GM21723 (cell line): ENCODE results near the gene PITPNC1.
"Not testable (repeated sequence)": the region's sequence is repeated elsewhere in the genome, so short reads cannot be mapped to it uniquely, and the experiment has no call there.

Experiments used
- ATAC-seq: cut with Tn5 transposase; IDR thresholded peaks from one replicate; pipeline ENCODE4 v1.9.1; 2021; ENCODE audit warnings: mild to moderate bottlenecking, moderate library complexity; ENCODE audit not compliant: unreplicated experiment

Gene PITPNC1

GRCh38 chr17:67376737-67377487, at the start of gene PITPNC1:
PITPNC1 (plus strand) TSS chr17:67377281.
- ATAC-seq: peak; percentile 67

DNA sequence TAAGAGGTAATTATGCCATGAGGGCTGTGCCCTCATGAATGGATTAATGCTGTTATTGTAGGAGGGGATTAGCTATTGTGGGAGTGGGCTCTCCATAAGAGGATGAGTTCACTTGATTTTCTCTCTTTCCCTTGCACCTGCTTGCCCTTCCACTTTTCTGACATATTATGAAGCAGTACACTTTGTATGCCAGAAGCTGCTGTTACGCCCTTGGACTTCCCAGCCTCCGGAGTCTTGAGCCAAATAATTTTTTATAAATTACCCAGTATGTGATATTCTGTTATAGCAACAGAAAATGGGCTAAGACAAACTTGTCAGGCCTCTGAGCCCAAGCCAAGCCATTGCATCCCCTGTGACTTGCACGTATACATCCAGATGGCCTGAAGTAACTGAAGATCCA, 49.1 kb upstream of the PITPNC1 start:
- ATAC-seq: no peak

DNA sequence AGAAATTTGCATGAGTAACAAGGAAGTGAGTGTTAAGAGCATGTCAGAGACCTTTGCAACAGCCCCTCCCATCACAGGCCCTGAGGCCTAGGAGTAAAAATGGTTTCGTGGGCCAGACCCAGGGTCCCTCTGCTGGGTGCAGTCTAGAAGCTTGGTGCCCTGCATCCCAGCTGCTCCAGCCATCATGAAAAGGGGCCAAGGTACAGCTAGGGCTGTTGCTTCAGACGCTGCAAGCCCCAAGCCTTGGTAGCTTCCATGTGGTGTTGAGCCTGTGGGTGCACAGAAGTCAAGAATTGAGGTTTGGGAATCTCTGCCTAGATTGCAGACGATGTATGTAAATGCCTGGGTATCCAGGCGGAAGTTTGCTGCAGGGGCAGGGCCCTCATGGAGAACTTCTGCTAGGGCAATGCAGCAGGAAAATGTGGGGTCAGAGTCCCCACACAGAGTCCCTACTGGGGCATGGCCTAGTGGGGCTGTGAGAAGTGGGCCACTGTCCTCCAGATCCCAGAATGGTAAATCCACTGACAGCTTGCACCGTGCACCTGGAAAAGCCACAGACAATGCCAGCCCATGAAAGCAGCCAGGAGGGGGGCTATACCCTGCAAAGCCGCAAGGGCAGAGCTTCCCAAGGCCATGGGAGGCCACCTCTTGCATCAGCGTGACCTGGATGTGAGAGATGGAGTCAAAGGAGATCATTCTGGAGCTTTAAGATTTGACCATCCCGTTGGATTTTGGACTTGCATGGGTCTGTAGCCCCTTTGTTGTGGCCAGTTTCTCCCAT, 45.5 kb upstream of the PITPNC1 start:
- not testable (repeated sequence) for ATAC-seq

- ATAC-seq: not testable (repeated sequence)
Measured at GRCh38 chr17:67332162-67332508, 44.9 kb upstream of the PITPNC1 start.

DNA sequence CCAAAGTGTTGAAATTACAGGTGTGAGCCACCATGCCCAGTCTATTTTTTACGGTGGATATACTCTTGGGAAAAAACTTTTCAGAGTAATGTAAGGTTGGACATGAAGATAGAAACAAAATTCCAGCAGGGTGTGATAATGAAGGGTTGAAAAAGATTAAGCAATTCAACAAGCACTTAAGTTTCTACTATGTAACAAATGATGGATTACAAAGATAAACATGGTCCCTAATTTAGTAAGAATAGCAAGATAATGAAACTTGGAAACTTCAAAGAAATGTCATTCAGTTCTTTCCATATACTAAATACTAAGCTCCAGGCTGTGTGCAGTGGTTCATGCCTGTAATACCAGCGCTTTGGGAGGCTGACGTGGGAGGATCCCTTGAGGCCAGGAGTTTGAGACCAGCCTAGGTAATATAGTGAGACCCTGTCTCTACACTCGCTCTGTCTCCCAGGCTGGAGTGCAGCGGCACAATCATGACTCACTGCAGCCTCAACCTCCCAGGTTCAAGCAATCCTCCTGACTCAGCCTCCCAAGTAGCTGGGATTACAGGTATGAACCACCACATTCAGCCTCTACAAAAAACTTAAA, 41.7 kb upstream of the PITPNC1 start:
- no peak for ATAC-seq

- no peak for ATAC-seq
Measured at GRCh38 chr17:67336859-67337258, 40.2 kb upstream of the PITPNC1 start.

DNA sequence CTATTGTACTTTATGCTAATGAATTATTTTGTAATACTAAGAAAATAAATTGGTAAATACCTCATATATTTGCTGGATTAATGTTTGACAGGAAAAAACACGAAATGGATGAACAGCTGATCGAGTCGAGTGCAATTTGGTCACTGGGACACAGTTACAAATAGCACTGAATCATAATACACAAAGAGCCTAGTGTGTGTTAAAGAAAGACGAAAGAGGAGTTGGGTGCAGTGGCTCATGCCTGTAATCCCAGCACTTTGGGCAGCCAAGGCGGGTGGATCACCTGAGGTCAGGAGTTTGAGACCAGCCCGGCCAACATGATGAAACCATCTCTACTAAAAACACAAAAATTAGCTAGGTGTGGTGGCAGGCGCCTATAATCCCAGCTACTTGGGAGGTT, 38.7 kb upstream of the PITPNC1 start:
- not testable (repeated sequence) for ATAC-seq

GRCh38 chr17:67343237-67343636, 33.8 kb upstream of the PITPNC1 start:
- no peak for ATAC-seq

GRCh38 chr17:67347826-67348225, 29.3 kb upstream of the PITPNC1 start:
- no peak for ATAC-seq

DNA sequence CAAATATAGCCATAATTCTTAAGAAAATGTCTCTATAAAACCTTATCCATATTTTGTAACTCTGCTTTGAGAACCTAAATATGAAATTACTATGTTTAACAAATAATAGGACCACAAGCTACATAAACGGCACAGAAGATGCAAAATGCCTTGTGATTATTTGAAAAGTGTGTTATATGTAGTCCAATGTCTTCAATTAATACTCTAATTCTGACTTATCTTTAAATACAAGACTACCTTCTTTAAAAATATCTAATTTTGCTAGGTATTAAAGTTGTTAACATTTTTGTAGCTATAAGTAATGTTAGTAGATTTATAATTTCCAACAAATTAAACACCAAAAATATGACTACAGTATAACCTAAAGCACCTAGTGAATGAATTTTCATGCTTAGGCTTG, 27.7 kb upstream of the PITPNC1 start:
- no peak for ATAC-seq

GRCh38 chr17:67353161-67353560, 23.9 kb upstream of the PITPNC1 start:
- no peak for ATAC-seq

DNA sequence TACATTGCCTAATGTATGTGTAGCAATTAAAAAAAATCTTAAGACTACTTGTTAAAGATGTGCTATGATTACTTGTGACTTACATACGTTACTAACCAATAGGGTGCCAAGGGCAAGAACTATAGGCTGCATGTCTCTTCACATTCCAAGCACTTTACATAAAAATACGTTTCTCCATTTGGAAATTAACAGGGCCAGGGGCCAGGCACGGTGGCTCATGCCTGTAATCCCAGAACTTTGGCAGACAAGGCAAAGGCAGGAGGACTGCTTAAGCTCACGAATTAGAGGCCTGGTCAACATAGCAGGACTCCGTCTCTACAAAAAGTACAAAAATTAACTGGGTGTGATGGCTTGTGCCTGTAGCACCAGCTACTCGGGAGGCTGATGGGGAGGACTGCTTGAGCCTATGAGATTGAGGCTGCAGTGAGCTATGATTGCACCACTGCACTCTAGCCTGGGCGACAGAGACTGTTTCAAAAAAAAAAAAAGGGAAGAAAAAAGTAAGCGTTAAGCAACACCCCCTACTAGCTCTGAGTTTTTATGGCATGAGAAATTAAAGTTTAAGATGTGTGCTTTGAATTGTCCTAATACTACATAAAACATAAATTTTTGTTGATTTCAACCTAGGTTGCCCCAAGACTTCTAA, 23.0 kb upstream of the PITPNC1 start:
- no peak for ATAC-seq

- no peak for ATAC-seq
Measured at GRCh38 chr17:67358612-67359011, 18.5 kb upstream of the PITPNC1 start.

- no peak for ATAC-seq
Measured at GRCh38 chr17:67359960-67360791, 16.9 kb upstream of the PITPNC1 start.

- no peak for ATAC-seq
Measured at GRCh38 chr17:67360880-67361279, 16.2 kb upstream of the PITPNC1 start.

GRCh38 chr17:67362173-67362572, 14.9 kb upstream of the PITPNC1 start:
- no peak for ATAC-seq

DNA sequence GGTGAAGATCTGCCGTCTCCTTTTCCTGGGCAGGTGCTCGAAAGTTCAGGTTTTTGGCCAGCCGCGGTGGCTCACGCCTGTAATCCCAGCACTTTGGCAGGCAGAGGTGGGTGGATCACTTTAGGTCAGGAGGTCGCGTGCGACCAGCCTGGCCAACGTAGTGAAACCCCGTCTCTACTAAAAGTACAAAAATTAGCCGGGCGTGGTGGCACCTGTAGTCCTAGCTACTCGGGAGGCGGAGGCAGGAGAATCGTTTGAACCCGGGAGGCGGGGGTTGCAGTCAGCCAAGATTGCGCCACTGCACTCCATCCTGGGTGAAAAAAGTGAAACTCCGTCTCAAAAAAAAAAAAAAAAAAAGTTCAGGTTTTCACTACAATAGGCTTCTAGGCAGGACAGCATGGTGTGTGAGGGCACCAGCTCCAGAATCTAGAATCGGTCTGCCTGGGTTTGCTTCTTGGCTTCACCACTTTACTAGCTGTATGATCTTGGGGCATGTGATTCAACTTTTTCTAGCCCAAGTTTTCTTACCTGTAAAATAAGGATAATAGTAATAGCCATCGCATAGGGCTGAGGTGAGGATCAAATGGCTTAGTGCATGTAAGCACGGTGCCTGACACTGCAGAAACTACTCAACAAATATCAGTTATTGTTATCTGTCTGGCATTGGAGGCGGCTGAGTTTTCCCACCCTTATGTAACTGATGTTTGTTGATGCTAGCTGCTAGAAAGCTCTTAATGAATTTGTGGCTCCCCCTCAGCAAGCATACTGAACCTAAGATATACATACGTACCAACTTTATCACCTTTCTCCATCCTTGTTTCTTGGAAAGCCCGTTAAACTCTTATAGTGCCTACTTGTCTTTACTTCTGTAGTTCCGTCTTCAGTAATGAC, 12.0 kb upstream of the PITPNC1 start:
- ATAC-seq: no peak

DNA sequence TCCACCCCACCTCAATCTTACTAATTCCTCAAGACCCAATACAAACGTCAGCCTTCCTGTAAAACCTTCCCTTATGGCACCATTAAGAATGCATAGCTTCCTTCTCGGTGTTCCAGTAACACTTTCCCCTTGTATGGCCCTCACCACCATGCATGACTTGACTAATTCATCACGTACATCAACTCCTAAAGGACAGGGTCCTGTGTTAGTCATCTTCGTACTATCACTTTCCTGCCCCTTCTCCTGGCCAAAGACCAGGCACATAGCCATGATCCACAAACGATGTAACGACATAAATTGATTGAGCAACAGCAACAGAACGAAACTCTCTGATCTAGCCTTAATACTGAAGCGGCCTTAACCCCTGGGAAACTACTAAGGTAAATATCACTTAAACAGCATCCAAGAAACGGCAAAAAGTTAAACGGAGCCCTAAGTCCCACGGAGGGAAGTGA, 11.3 kb upstream of the PITPNC1 start:
- ATAC-seq: peak; percentile 11
